GM19463 (cell line): ENCODE measurements around the gene MUSTN1.

Experiments
- ATAC-seq: cut with Tn5 transposase; IDR thresholded peaks from one replicate; pipeline ENCODE4 v1.9.1; 2021; ENCODE audit warnings: mild to moderate bottlenecking, moderate library complexity; ENCODE audit not compliant: unreplicated experiment

MUSTN1 gene

DNA sequence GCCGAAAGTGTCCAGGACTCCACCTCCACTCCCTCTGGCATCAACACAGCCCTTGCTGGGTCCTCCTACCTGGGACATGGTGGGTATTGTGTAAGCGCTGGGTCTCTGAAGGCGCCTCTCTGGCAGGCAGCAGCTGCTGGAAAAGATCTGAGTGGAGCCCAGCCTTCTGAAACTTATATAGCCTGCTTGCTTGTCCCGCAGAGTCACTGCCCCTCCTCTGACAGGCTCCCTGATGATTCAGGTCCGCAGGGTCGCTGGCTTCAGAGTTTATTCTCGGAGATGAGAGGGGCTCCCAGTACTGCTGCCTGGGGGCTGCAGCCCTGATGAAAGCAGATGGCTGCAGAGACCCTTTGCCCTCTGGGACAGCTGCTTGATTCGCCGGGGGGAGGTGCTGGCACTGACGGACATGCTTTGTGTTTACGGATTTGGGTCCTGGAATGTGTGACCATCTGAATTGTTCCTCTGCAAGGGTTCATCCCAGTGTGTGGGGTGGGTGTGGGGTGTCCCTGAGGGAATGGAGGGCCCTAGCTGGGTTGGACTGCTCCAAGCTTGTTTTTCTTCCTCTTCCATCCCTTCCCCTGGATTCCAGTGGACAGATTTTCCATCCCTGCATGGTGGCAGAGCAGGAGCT is at the start of gene MUSTN1:
Gene MUSTN1, minus strand, starts transcription at position 149 of the 631 bp plus-strand sequence. Its CDS starts 71 bp downstream, at position 78.
- ATAC-seq: no peak

DNA sequence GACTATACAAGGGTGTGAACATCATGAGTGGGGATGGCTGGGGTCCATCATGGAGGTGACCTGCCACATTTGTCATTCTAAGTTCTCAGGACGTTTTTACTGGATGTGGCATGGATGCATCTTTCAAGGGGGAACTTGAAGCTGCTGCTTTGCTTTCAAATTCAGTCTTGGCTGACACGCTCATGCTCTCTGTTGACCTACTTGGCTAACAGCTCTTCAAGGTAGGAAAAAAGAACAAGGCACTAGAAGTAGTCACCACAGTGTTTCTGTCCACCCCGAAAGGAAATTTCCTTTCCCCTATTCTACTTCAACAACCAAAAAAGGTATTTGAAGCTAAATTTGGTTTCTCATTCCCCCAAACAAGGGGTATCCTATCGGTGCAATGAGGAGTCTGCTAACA is 47.6 kb upstream of the MUSTN1 start:
- ATAC-seq: no peak

GRCh38 chr3:52881871-52882270 is 47.1 kb upstream of the MUSTN1 start:
- ATAC-seq: no peak

DNA sequence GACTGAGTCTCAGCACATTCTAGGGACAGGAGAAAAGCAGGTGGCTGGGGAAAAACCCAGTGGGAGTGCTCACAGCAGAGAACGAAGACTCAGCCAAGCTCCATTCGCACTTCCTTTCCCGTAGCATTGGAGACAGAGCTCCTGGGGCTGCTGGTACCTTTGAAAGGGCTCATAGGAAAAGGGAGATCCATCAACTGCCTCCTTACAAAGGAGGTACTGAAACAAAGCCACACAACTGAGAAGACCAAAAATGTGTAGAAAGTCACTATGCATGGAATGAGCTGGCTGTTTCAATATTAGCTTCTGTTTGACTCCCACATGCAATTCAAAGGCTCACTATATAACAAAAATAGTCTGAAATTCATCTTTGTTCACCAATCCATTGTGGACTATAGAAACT is 45.7 kb upstream of the MUSTN1 start:
- ATAC-seq: peak; percentile 79

DNA sequence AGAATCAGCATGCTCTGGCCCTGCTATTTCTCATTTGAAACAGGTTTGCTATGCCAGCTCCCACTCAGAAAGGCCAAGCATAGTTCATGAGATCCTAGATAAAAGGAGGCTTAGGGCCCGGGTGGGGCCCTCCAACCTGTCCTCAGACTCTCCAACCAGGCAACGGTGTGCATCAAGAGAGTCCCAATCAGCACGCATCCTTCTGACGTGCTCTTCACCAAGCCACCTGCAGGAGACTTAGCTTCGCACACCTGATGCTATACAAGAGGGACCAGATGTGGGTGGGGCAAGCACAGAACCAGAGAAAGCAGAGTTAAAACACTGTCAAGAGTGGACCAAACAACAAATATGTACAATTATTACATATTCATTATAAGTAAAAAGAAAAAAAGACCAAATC is 45.2 kb upstream of the MUSTN1 start:
- ATAC-seq: peak; percentile 22

DNA sequence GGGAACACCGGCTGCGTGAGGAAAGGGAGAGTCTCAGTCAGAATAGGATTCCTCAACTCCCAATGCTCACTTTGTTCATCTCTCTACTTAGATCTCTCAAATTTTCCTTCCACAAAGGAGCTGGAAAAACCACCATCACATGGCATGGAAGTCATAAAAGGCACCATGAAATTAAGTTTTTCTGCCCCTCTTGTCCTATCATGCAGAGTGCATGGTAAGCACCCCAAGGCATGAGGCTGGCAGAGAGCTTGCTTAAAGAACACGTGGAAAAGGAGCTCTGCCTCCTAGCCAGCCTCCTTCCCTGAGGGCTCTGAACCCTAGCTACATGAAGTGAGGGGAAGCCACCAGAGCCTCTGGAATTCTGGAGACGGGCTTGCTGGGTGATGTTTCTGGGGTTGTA is 44.8 kb upstream of the MUSTN1 start:
- no peak for ATAC-seq

DNA sequence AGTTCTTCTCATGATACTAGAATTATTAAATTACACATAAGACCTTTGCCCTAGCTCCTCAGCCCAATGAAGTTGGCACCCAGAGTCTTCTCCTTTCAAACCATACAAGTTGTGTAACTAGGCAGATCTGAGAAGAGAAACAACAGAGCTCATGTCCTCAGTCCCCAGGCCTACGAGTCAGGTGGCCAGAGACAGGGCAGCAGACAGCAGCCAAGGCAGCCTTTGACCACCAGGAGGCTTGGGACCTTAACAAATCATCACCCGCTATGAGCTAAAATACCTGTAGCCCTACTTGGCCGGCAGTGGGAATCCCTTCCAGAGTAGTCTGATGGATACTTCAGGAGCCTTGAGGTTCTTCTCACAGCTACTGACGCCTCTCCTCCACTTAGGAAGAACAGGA is 44.3 kb upstream of the MUSTN1 start:
- ATAC-seq: no peak

DNA sequence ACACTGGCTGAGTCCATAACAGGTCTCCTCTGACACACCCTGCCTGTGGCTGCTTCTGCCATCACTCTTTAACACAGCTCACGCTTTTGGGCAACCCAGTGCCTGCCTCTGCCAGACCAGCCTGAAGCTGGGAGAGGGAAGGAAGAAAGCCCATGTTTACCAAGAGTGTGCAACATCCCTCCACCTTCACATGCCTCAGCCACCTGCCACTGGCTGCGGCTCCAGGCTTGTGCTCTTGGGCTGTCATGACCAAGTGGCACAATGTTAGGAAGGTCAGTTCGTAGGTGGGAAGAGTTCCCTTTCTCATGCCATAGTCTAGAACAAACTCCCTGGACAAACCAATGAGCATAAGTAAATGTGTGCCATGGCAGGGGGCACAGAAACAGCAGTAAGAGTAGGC is 42.3 kb upstream of the MUSTN1 start:
- ATAC-seq: no peak

GRCh38 chr3:52874864-52875587 is 40.2 kb upstream of the MUSTN1 start:
- no peak for ATAC-seq

DNA sequence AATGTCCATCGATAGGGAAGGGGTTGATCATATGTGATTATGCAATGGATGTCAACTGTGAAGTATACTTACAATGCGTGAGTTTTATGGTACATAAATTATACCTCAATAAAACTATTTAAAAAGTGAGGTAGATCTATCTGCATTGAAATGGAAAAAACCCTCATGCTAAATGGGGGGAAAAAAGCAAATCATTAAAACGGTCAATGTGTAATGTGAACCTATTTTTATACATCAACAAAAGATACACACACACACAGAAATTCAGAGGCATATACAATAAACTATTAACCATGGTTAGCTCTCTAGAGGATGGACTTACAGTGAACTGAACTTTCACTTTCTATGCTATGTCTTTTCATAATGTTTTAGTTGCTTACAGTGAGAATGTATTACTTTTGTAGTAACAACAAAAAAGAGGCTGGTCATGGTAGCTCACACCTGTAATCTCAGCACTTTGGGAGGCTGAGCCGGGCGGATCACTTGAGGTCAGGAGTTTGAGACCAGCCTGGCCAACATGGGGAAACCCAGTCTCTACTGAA is 39.4 kb upstream of the MUSTN1 start:
- no peak for ATAC-seq

GRCh38 chr3:52873433-52874159 is 38.8 kb upstream of the MUSTN1 start:
- ATAC-seq: no peak

GRCh38 chr3:52872245-52872644 is 37.4 kb upstream of the MUSTN1 start:
- ATAC-seq: no peak

DNA sequence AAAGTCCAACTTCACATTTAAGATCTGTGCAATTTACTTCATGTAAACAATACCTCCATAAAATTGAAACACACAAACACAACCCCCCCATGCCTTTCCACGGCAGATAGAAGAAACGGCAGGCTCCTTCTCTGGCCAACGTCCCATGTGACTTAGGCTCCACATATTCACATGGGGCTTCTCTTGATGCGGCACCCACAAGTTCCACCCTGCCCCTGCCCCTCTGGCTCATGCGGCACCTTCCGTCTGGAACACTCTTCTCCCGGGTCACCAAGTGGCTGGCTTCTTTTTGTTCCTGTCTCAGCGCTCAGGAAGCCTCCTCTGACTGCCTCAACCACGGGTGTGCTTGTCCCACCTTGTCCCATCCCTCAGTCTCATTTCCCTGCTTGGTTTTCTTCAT is 36.9 kb upstream of the MUSTN1 start:
- no peak for ATAC-seq

DNA sequence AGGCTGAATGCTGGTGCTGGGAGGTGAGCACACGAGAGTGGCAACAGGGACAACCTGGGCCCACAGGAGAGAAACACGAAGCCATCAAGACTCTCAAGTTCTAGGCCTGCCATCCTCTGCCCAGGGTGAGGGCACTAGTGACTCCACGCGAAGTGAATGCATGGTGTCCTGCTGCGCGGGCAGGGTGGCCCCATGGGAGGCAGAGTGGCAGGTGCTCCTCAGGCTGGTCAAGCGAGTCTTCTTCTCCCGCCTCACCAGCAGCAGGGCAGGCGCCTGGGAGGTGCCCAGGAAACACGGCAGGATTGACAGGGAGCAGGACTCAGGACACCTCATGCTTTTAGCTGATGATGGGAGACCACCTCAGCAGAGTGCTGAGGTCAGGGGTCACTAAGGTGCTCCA is 35.7 kb upstream of the MUSTN1 start:
- no peak for ATAC-seq

DNA sequence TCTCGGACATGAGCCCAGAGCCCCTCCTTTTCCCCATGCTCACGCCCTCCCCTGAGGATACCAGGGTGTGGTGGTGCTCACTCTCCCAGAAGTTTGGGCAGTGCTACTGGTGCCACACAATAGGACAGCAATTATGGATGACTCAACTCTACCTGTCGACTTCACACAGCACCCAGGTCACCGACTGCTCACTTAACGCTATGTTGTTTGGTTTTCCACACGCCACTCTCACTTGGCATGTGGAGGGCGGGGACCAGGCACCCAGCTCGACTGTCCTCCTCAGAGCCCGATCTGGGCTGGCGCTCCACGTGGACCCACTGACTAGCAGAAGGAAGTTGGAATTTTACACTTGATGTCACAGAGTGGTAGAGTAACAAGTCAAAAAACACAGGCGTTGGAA is 31.6 kb upstream of the MUSTN1 start:
- no peak for ATAC-seq

DNA sequence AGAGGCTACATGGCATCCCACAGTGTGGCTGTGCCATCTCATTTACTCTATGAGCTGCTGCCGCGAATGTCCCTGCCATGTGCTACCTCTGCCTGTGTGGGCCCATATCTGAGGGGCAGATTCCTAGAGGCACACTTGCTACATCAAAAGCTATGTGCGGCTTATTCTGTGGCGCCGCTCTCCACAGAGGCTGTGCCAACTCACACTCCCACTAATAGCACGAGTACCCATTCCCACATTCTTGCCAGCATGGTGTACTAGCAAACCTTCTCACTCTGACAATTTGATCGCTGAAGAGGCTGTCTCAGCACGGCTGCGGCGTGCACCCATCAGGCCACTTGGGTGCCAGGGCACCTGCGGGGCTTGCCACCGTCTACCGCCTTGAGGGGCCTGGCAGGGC is 31.2 kb upstream of the MUSTN1 start:
- no peak for ATAC-seq

- no peak for ATAC-seq
Measured at GRCh38 chr3:52860424-52860768, 25.6 kb upstream of the MUSTN1 start.

- ATAC-seq: no peak
Measured at GRCh38 chr3:52859686-52860423, 25.0 kb upstream of the MUSTN1 start.

GRCh38 chr3:52857864-52858263 is 23.0 kb upstream of the MUSTN1 start:
- ATAC-seq: no peak

GRCh38 chr3:52857133-52857532 is 22.3 kb upstream of the MUSTN1 start:
- no peak for ATAC-seq

DNA sequence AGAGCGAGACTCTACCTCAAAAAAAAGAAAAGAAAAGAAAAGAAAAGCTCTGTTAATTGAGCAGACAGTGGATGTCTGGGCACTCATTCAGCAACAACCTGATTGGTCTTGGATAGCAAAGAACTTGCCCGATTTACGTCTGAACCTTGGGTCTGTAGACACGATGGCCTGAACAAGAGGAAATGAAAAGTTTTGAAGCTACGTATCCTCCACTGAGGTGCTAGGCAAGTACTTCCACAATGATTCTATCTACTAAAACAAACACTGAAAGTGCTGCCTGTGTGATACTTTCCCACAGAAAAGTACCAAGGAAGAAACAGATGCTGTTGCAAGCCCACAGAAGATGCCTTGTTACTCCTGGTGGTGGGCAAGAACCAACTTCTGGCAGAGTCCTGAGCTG is 21.8 kb upstream of the MUSTN1 start:
- ATAC-seq: no peak
